ENCODE data around the gene JAKMIP2. TPM values are rescaled to one million over a fixed set of nuclear protein-coding genes. Genes with fewer than 3 reads are reported as not detected.

Gene JAKMIP2
- total RNA-seq, 3 donors from 2014 or later (not counting 1 experiment from before 2014, with no cell fraction given) = 12.2 to 16.1 (median 14.9) TPM

GRCh38 chr5:147759441-147759840 is 23.1 kb downstream of the JAKMIP2 start:
- Mint-ChIP-seq H3K27ac (no peak overlapping the region), H3K36me3 (no peaks in the 10 kb centered on the region), H3K4me1 (peaks cover 13 to 17% of the 10 kb centered on the region in 2 donors), H3K4me3 (no peak overlapping the region), H3K9me3 (no peaks in the 10 kb centered on the region), H3K27me3 (ENCODE audit: low read depth in 2 of 2) (no peaks in the 10 kb centered on the region)
- WGBS (ENCODE audit: insufficient coverage) = 86% methylated on average over 1 of the region's 1 CpG
- Histone ChIP-seq H3K4me3 (ENCODE audit: low read length) (no peak overlapping the region), H3K36me3 (ENCODE audit: control insufficient read depth, insufficient read depth, low read length) (no peaks in the 10 kb centered on the region), H3K27ac (ENCODE audit: low read length) (no peak overlapping the region), H3K9me3 (ENCODE audit: control insufficient read depth, insufficient read depth, low read length) (no peaks in the 10 kb centered on the region), H3K27me3 (ENCODE audit: control insufficient read depth, insufficient read depth, low read length) (no peaks in the 10 kb centered on the region), H3K4me1 (ENCODE audit: control insufficient read depth, insufficient read depth, low read length) (no peaks in the 10 kb centered on the region)
- intact Hi-C loops (cut with micrococcal nuclease) = no loop called here
- DNase-seq (no peak), ATAC-seq (no peak)
- TF ChIP-seq, protein P1, sequence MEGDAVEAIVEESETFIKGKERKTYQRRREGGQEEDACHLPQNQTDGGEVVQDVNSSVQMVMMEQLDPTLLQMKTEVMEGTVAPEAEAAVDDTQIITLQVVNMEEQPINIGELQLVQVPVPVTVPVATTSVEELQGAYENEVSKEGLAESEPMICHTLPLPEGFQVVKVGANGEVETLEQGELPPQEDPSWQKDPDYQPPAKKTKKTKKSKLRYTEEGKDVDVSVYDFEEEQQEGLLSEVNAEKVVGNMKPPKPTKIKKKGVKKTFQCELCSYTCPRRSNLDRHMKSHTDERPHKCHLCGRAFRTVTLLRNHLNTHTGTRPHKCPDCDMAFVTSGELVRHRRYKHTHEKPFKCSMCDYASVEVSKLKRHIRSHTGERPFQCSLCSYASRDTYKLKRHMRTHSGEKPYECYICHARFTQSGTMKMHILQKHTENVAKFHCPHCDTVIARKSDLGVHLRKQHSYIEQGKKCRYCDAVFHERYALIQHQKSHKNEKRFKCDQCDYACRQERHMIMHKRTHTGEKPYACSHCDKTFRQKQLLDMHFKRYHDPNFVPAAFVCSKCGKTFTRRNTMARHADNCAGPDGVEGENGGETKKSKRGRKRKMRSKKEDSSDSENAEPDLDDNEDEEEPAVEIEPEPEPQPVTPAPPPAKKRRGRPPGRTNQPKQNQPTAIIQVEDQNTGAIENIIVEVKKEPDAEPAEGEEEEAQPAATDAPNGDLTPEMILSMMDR (IDR thresholded peaks at IDR 0.05) = no peak

- Mint-ChIP-seq H3K4me1 (peaks cover 14 to 21% of the 10 kb centered on the region in 2 donors), H3K9me3 (no peaks in the 10 kb centered on the region), H3K36me3 (no peaks in the 10 kb centered on the region), H3K27me3 (ENCODE audit: low read depth in 2 of 2) (no peaks in the 10 kb centered on the region), H3K27ac (no peak overlapping the region), H3K4me3 (no peak overlapping the region)
- Histone ChIP-seq H3K4me1 (ENCODE audit: control insufficient read depth, insufficient read depth, low read length) (no peaks in the 10 kb centered on the region), H3K9me3 (ENCODE audit: control insufficient read depth, insufficient read depth, low read length) (no peaks in the 10 kb centered on the region), H3K4me3 (ENCODE audit: low read length) (no peak overlapping the region), H3K27me3 (ENCODE audit: control insufficient read depth, insufficient read depth, low read length) (no peaks in the 10 kb centered on the region), H3K27ac (ENCODE audit: low read length) (no peak overlapping the region), H3K36me3 (ENCODE audit: control insufficient read depth, insufficient read depth, low read length) (no peaks in the 10 kb centered on the region)
- ATAC-seq (no peak), DNase-seq (no peak)
- intact Hi-C loops (cut with micrococcal nuclease) = no loop called here
- TF ChIP-seq, protein P1 (IDR thresholded peaks at IDR 0.05) = no peak
Measured at GRCh38 chr5:147756566-147756965, 26.0 kb downstream of the JAKMIP2 start.

DNA sequence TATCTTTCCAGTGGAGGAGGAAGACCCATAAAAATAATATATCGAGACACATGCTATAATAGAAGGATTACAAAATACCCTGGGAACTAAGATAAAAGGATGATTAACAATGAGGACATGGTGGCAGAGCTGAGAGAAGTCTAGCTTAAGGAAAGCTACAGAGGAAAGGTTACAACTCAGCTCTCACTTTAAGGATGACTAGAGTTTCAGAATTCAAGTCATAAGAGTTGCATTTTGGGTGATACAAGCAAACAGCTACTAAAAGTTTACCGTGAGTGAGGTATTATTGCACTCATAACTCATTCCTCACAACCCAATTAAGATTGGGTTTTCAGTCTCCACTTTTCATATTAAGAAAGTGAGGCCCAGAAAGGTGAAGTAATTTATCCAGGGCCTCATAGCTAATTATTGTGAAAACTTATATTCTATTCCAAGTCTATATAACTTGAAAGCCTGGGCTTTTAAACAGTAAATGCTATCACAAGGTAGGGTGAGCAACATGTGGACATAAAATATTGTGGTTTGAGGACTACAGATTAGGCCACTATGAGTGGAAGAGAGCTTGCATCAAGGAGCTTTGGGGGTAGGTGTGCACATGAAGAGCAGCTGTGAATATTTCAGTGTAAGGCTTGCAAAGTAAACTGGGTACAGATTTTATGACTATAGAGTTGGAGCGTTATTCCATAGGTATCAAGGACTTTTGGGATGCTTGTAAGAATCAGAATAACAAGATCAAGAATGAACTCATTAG is 28.0 kb downstream of the JAKMIP2 start:
- intact Hi-C loops (cut with micrococcal nuclease) = no loop called here

More for the DNA sequence above, 28.0 kb downstream of the JAKMIP2 start:
- no peaks in the 10 kb centered on the region for H3K36me3 Mint-ChIP-seq
- no peaks in the 10 kb centered on the region for H3K4me1 ChIP-seq (ENCODE audit: control insufficient read depth, insufficient read depth, low read length)
- peaks cover 25 to 31% of the 10 kb centered on the region in 2 donors for H3K4me1 Mint-ChIP-seq
- H3K9me3 ChIP-seq (ENCODE audit: control insufficient read depth, insufficient read depth, low read length) = no peaks in the 10 kb centered on the region
- DNase-seq (no peak), ATAC-seq (no peak)
- TF ChIP-seq, protein P1 (IDR thresholded peaks at IDR 0.05) = no peak
- H3K9me3 Mint-ChIP-seq = no peaks in the 10 kb centered on the region
- WGBS (ENCODE audit: insufficient coverage) = 100% methylated on average over 2 of the region's 3 CpGs
- no peak overlapping the region for H3K4me3 Mint-ChIP-seq
- no peaks in the 10 kb centered on the region for H3K27me3 ChIP-seq (ENCODE audit: control insufficient read depth, insufficient read depth, low read length)
- H3K27me3 Mint-ChIP-seq (ENCODE audit: low read depth in 2 of 2) = no peaks in the 10 kb centered on the region
- no peak overlapping the region for H3K27ac Mint-ChIP-seq
- no peak overlapping the region for H3K27ac ChIP-seq (ENCODE audit: low read length)
- no peak overlapping the region for H3K4me3 ChIP-seq (ENCODE audit: low read length)
- H3K36me3 ChIP-seq (ENCODE audit: control insufficient read depth, insufficient read depth, low read length) = no peaks in the 10 kb centered on the region
